Glomerular endothelial cell (primary cell): ENCODE data around the gene ERP29. TPM values are rescaled to one million over a fixed set of nuclear protein-coding genes. Genes with fewer than 3 reads are reported as not detected.
"Not testable (repeated sequence)": the region's sequence is repeated elsewhere in the genome, so short reads cannot be mapped to it uniquely, and the experiment has no call there.

Experiments used
- DNase-seq: peaks from one replicate; pipeline ENCODE4 v3.0.0-alpha.2; 2011; ENCODE audit warnings: low read depth, low spot score; ENCODE audit errors: extremely low read depth
- total RNA-seq: library from RNA; depleted of rRNA; stranded (reverse); fragments of >200 nt; gene quantifications from 2 replicates; pipeline ENCODE4 v1.2.3, GENCODE V29; 2015

ERP29 gene
- total RNA-seq, 1 donor from 2014 or later = 57.6 TPM

DNA sequence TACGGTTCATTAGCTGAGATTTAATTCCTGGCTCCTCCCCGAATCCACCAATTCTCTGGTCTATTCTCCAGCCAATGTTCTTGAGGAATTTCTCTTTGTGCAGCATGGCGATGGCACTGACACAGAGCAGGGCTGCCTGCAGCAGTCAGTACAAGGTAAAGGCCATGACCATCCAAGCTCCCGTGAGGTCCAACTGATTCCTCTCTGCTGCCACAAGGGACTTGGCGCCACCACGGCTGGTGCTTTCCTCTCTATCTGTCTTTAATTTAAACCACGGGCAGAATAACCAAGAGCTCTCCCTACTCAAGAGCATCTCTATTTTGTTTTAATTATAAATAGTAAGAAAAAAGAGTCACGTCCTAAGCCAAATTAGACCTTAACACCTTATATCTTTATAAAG lies 12.4 kb upstream of the ERP29 start:
- no peak for DNase-seq

DNA sequence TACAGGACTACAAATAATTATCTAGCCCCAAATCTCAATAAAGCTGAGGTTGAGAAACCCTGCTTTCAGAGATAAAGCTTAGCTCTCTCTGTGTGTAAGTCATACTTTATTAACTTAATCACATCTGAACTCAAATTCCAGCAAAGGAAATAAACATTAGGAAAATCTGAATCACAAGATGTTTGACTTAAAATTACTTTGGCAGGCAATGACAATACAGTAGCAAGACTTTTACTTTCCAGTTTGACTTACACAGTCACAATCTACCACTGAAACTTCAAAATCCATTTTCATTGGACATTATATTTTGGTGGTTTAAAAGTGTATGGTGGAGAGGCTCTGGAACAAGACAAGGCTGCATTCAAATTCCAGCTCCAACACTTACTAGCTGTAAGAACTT lies 11.7 kb upstream of the ERP29 start:
- no peak for DNase-seq

DNA sequence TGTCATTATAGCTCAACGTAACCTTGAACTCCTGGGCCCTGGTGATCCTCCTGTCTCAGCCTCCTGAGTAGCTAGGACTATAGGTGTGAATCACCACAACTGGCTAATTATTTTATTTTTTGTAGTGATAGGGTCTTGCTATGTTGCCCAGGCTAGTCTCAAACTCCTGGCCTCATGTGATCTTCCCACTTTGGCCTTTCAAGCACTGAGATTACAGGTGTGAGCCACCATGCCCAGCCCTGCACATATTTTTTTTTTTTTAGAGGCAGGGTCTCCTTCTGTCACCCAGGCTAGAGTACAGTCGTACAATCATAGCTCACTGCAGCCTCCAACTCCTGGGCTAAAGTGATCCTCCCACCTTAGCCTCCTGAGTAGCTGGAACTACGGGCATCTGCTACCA lies 9.2 kb upstream of the ERP29 start:
- no peak for DNase-seq

DNA sequence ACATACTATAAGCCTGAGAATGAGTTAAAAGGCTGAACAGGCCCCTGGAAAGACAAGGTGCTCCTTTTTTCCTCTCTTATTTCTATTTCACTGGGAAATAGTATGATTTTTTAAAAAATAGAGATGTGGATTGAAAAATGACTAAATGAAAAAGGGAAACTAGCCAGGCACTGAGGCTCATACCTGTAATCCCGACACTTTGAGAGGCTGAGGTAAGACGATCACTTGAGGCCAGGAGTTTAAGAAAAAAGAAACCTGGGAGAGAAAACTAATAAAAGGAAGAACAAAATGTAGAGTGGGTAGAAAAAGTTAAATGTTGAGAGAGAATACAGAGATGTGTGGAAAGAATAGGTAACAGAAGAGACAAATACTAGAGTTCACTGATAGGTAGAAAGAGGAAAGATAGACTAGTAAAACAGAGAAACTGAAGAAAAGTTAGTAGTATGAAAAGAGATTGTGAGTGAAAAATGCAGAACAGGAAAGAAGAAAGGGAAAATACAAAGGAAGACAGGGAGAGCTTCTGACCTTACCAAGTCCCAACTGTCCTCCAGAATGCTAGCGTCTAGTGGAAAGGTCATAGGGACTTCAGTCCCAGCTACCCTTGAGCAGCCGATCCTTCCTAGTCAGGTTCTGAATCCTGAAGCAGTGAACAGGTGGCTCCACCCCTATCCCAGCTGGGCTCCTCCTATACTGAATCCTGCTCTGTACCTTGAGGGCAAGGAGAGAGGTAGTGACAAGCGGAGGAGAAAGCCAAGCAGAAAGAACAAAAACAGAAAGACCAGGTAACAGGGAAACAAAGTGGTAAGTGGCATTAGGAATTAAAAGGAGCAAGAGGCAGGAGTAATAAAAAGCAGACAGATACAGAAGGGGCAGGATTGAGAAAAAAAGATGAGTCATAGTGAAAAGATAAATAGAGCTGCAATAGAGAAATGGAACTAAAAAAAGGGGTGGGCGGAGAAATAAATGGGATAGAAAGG lies 7.5 kb upstream of the ERP29 start:
- no peak for DNase-seq

DNA sequence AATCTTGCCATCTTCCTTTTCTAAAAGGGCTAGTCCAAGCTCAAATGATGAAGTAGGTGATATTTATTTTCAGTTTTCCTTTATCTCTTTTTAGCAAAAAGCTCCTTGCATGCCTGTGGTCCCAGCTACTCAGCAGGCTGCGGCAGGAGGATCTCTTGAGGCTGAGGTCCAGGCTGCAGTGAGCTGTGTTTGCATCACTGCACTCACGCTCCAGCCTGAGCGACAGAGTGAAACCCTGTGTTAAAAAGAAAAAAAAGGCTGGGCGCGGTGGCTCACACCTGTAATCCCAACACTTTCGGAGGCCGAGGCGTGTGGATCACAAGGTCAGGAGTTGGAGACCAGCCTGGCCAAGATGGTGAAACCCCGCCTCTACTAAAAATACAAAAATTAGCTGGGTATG lies 5.3 kb upstream of the ERP29 start:
- DNase-seq = no peak

DNA sequence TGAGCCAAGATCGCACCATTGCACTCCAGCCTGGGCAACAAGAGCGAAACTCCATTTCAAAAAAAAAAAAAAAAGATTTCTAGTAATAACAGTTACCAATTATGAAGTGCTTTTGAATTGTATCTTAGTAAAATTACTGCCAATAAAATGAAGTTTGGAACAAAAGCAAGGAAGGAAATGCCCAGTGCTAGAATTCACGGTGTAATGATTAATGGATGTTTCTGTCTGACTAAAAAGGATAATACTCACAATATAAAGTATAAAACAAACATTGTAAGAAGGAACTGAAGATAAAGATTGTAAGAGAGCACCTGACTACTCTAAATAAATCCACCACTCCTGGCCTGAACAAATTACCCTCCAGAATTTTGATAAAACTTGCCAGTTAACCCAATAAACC lies 4.3 kb upstream of the ERP29 start:
- DNase-seq = no peak

DNA sequence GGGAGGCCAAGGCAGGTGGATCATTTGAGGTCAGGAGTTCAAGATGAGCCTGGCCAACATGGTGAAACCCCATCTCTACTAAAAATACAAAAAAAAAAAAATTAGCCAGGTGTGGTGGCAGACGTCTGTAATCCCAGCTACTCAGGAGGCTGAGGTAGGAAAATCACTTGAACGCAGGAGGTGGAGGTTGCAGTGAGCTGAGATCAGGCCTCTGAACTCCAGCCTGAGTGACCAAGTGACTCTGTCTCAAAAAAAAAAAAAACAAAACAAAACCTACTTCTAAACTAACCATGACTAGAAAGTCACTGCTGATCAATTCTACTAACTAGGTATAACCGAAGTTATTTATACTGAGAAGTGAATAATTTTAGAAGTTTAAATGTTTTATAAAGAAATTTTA lies 3.6 kb upstream of the ERP29 start:
- not testable (repeated sequence) for DNase-seq

DNA sequence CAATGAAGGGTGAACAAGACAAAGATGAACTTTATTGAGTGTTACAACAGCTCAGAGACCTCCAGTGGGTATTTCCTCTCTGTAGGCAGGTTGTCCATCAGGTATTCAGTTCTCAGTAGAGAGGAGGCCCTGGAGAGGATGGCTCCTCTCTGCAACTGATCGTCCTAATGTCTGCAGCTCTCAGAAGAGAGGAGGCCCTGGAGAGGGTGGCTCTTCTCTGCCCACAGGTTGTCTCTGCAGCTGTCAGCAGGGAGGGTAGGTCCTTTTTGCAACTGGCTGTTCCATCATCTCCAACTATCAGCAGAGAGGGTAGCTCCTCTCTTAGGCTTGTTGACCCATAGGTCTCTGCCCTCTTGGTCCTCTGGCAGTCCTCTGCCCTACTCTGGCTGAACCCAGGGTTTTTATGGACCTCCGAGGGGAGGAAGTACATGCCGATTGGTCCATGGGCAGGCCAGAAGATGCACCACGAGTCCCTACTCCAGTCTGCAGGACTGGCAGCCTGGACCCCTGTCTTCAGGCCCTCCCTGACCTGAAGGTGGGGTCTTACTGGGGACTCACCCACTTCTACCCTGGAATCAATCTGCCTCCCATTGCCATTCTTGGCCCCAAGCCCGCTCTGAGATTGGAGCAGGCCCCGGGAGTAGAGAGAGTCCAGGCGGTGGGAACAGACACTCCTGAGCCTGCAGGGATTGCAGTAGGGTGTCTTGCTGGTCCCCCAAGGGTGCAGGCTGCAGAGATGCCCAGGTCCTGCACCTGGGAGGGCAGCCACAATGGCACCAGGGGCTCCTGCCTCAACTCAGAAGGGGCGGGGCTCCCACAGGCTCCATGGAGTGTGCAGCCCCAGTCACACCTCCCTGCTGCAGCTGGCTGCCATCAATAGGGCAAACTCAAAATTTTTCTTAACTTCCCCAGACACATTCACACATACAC lies 2.5 kb upstream of the ERP29 start:
- DNase-seq = no peak

DNA sequence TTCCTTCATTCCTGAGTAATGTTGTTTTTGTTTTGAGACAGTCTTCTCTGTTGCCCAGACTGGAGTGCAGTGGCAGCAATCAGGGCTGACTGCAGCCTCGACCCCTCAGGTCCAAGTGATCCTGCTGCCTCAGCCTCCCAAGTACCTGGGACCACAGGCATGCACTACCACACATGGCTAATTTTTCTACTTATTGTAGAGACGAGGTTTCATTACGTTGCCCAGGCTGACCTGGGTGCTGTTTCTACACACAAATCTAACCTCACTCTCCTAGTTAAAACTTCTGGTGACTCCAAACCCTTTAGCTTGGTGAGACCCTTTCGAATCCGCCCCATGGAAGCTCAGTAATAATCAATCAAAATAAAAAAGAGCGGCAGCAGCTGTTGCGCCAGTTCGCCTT lies 1.5 kb upstream of the ERP29 start:
- DNase-seq = no peak

DNA sequence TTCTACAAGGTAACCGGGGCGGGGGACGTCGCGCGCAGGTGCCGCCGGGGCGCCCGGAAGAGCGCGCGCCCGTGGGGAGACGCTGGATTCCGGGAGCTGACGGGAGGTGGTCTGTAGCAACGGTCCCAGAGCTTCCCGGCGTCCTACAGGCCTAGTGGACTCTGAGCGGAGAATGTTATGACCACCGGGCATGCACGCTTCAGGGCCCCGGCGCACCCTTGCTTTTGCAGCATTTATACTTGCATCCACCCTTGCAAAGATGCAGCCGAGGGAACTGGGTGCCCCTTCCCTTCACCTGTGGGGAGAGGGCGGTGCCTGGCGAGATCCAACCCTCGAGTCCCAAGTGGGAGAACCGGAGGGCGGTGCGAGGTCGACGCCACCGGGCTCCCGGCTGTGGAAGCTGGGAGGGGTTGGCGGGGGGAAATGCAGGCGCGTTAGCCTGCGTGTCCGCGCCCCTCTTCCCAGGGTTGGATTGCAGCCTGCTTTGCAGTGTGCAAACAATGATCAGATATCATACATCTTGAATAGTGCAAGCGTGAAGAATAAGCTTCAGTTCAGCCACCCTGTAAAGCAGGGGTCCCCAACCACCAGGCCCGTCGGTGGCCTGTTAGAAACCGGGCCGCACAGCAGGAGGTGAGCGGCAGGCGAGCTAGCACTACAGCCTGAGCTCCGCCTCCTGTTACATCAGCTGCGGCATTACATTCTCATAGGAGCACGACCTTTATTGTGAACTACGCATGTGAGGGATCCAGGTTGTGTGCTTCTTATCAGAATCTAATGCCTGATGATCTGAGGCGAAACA lies 576 bp downstream of the ERP29 start:
- DNase-seq = no peak

DNA sequence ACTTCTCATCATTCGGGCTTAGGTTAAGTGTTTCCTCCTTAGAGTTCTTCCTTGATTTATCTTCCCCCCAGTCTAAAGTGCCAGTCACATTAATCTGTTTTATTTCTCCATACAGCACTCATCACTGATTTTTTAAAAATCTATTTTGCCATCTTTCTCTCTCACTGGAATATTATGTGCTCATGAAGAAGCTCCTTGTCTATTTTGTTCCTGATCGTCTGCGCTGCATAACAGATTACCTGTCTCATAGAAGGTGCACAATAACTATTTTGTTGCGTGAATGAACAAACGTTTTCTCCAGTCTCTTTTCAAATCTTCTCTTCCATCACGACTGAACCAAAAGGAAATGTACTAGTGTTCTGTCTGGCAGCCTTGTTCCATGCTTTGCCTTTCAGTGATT lies 2.7 kb downstream of the ERP29 start:
- DNase-seq = no peak

DNA sequence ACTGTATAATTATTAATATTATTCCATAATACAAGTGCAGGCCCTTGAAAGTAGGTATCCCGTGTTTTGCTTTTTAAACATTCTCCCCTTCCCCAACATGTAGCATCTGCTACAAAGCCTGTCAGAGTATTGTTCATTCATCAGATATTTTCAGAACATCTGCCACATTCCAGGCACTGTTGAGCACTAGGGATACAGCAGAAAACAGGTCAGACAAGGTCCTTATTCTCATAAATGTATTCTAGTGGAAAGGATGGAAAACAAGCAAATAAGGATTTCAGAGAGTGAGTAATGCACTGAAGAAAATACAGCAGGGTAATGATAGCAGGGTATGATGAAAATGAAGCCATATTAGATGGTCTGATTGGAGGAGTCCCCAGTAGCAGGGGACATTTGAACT lies 3.8 kb downstream of the ERP29 start:
- DNase-seq = no peak

DNA sequence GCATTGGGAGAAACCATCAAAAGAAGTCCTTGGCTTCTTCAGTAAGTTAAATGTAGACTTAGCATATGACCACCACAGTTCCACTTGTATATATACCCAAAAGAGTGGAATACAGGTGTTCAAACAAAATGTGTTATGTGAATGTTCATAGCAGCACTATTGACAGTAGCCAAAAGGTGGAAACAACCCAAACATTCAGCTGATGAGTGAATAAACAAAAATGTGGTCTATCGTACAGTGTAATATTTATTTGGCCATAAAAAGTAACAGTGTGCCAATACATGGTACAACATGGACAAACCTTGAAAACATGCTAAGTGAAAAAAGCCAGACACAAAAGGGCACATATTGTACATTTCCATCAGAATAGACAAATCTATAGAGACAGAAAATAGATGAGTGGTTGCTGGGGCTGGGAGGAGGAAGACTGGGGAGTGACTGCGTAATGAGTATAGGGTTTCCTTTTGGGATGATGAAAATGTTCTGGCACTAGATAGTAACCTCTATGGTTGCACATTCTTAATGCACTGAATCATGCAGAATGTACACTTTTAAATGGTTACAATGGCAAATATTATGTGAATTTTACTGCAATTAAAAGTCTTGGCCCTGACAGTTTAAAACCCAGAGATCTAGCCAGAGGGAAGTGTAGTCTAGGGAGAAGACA lies 5.5 kb downstream of the ERP29 start:
- no peak for DNase-seq

DNA sequence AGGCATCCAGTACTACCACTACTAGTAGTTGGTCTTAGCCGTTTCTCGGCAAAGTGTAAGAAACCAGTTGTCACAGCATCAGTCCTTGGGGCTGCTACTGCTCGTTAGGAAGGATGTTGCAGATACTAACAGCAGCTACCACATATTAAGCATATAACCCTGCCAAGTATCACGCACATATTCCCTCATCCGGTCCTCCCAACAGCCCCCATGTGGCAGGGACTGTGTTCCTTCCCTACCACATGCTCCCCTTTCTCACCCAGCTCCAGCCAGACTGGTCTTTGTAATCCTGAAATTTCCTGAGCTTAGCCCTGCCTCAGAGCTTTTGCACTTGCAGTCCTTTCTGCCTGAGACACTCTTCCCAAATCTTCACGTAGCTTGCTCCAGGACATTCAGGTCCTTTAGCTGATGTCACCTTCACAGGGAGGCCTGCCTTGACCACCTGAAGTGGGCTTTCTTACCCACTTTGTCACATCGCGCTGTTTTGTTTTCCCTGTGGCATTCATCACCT lies 7.8 kb downstream of the ERP29 start:
- DNase-seq = no peak

DNA sequence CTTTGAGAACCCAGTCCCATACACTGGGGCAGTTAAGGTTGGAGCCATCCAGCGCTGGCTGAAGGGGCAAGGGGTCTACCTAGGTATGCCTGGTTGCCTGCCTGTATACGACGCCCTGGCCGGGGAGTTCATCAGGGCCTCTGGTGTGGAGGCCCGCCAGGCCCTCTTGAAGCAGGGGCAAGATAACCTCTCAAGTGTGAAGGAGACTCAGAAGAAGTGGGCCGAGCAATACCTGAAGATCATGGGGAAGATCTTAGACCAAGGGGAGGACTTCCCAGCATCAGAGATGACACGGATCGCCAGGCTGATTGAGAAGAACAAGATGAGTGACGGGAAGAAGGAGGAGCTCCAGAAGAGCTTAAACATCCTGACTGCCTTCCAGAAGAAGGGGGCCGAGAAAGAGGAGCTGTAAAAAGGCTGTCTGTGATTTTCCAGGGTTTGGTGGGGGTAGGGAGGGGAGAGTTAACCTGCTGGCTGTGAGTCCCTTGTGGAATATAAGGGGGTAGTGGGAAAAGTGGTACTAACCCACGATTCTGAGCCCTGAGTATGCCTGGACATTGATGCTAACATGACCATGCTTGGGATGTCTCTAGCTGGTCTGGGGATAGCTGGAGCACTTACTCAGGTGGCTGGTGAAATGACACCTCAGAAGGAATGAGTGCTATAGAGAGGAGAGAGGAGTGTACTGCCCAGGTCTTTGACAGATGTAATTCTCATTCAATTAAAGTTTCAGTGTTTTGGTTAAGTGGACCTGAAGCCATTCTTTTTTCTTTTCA lies 9.2 kb downstream of the ERP29 start:
- no peak for DNase-seq

DNA sequence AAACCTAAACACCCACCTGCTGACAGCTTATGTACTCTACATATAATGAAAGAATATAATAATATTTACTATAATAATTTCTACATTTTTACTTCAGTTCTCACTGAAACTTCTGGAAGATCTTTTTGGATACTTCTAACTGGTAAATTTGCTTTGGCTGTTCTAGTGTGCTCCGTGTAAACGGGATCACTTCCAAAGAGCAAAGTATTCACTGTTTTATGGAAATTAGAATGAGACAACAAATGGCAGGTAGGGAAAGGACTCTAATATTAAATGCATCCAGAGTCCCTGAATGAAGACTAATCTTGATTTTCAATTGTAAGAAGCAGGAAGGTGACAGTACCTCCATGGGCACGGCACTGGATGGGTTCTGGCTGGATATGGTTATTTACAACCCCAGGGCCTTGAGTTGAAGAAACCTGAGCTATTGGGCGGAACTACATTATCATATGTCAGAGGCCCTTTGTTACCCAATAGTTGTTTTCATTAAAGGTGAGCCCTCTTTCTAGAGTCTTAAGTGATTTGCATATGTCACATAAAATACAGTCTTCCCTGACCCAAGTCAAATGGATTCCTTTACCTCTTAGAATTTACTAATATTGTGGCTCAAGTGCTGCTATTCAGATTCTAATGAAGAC lies 10.7 kb downstream of the ERP29 start:
- DNase-seq = no peak

DNA sequence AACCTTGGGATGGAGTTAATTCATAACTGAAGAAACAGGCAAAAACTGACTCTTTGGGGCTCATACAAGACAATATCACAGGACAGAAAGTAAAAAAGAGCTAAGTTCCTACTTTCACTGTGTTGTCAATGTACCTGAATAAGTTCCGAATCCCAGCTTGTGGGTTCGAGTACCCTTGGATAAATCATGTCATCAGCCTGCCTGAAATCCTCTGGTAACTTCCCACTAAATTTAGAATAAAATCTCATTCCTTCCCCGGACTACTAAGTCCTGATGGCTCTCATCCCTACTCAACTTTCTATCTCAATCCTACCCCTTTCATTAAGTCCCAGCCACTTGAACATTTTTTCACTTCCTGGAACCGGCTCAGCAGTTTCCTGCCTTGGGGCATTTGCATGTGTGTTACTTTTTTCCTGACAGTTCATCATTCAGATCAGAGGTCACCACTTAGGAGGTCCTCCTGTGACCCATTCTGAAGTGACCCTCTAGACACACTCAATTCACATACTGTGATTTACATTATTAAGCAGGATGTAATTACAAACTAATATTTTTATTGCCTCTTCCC lies 12.7 kb downstream of the ERP29 start:
- DNase-seq = no peak

DNA sequence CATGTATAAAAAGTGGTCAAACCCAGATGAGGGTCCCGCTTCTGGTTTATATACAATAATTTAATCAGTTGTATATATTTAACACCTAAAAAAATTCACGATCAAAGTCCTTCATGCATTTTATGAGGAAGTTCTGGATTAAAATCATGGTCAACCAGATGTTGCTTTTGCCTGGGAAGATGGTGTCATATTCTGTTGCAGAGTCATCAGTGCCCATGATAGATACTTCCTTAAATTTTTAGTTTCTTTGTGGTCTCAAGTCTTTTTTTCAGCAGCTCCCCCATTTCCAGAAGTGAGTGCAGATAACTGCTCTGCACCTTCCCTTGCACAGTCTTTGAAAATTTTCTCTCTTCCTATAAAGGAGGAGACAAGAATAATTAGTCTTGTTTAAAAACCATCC lies 16.1 kb downstream of the ERP29 start:
- no peak for DNase-seq

DNA sequence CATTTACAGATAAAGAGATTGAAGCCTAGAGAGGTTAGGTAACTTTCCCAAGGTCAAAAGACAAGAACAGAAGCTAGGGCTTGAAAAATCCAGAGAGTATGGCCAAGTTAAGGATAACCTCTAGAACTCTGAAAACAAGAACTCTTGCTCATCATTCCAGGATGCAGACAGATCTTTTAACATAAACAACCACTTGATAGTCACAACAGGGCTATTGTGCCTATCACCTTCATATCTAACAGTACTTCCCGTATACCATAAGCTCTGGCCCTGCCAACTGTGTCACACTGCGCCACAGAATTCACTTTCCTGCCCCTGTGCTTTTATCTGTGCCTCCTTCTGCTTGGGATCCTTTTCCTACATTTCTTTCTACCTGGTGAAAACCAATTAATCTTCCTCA lies 18.2 kb downstream of the ERP29 start:
- no peak for DNase-seq
